C4-2B (cell line): ENCODE measurements around the gene TANC1.

Experiments
- ZFX ChIP-seq: fragments of 450-650 bp; IDR thresholded peaks from 2 replicates; pipeline ENCODE4 v1.6.1; 2017
- TF ChIP-seq, protein P1 (sequence below): fragments of 450-650 bp; conservative IDR thresholded peaks from 2 replicates; pipeline ENCODE4 v1.5.1; 2017; ENCODE audit warnings: mild to moderate bottlenecking

DNA sequence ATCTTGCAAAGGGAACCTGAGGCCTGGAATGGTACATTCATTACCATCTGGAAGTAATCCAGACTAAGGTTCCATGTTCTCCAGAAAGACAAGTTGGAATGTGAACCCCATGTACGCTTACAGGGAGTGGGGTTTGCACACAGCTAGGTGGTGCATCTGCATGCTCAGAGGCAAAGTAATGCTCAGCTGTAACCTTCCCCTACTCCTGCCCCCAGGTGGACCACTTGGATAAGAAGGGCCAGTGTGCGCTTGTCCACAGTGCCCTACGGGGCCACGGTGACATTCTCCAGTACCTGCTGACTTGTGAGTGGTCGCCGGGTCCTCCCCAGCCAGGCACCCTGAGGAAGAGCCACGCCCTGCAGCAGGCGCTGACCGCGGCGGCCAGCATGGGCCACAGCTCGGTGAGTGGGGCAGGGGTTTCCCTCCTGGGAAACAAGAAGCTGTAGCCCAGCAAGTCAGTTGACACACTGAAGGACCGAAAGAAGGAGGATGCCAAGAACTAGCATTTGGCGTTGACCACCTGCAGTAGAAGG is 228.0 kb downstream of the TANC1 start:
- TF ChIP-seq, protein P1, sequence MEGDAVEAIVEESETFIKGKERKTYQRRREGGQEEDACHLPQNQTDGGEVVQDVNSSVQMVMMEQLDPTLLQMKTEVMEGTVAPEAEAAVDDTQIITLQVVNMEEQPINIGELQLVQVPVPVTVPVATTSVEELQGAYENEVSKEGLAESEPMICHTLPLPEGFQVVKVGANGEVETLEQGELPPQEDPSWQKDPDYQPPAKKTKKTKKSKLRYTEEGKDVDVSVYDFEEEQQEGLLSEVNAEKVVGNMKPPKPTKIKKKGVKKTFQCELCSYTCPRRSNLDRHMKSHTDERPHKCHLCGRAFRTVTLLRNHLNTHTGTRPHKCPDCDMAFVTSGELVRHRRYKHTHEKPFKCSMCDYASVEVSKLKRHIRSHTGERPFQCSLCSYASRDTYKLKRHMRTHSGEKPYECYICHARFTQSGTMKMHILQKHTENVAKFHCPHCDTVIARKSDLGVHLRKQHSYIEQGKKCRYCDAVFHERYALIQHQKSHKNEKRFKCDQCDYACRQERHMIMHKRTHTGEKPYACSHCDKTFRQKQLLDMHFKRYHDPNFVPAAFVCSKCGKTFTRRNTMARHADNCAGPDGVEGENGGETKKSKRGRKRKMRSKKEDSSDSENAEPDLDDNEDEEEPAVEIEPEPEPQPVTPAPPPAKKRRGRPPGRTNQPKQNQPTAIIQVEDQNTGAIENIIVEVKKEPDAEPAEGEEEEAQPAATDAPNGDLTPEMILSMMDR = no peak
- TF ChIP-seq ZFX = no peak
